ENCODE results near the gene FN1. TPM values are rescaled to one million over a fixed set of nuclear protein-coding genes. Genes with fewer than 3 reads are reported as not detected.

The FN1 gene
- total RNA-seq, 1 experiment from 2014 or later = 102 TPM

DNA sequence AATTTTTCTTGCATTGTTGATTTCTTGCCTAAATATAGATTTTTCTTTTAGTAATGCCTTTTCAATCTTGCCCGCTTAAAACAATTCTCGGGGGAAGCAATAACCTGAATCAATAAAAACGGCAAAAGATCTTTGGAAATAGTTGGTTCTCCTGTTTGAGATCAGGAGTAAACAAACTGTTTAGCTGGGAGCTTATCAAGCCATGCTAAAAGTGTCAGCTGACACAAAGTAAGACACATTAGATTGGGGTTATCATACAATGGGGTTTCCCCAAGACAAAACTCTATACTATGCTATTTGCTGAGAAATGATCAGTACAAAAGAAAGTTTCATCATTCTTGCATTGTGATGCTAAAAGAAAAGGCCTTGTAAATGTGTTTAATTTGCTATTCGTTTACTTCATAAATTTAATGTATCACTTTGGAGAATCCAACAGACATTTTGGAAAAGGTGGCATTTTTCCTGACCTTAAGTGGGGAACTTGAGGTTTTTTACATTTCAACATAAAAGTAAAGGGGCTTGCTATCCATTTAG is 77.5 kb downstream of the FN1 start:
- DNase-seq (ENCODE audit: low spot score) (no peak), ATAC-seq (no peak)
- H3K27me3 Mint-ChIP-seq (ENCODE audit: low read depth) = no peaks in the 10 kb centered on the region
- no peak overlapping the region for H3K4me3 Mint-ChIP-seq
- no peak overlapping the region for H3K27ac Mint-ChIP-seq
- ChIA-PET CTCF (no interaction called here), POLR2A (no interaction called here)
- TF ChIP-seq RORB (CRISPR knock-in tag; IDR thresholded peaks at IDR 0.05) (0 out of 2 replicates have a peak, but pooled peaks have one; percentile 18), ZNF671 (CRISPR knock-in tag; IDR thresholded peaks at IDR 0.05) (no peak)
- TF ChIP-seq, protein P1, sequence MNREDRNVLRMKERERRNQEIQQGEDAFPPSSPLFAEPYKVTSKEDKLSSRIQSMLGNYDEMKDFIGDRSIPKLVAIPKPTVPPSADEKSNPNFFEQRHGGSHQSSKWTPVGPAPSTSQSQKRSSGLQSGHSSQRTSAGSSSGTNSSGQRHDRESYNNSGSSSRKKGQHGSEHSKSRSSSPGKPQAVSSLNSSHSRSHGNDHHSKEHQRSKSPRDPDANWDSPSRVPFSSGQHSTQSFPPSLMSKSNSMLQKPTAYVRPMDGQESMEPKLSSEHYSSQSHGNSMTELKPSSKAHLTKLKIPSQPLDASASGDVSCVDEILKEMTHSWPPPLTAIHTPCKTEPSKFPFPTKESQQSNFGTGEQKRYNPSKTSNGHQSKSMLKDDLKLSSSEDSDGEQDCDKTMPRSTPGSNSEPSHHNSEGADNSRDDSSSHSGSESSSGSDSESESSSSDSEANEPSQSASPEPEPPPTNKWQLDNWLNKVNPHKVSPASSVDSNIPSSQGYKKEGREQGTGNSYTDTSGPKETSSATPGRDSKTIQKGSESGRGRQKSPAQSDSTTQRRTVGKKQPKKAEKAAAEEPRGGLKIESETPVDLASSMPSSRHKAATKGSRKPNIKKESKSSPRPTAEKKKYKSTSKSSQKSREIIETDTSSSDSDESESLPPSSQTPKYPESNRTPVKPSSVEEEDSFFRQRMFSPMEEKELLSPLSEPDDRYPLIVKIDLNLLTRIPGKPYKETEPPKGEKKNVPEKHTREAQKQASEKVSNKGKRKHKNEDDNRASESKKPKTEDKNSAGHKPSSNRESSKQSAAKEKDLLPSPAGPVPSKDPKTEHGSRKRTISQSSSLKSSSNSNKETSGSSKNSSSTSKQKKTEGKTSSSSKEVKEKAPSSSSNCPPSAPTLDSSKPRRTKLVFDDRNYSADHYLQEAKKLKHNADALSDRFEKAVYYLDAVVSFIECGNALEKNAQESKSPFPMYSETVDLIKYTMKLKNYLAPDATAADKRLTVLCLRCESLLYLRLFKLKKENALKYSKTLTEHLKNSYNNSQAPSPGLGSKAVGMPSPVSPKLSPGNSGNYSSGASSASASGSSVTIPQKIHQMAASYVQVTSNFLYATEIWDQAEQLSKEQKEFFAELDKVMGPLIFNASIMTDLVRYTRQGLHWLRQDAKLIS (CRISPR knock-in tag; IDR thresholded peaks at IDR 0.05; ENCODE audit: borderline replicate concordance) = no peak
- TF ChIP-seq, protein P2, sequence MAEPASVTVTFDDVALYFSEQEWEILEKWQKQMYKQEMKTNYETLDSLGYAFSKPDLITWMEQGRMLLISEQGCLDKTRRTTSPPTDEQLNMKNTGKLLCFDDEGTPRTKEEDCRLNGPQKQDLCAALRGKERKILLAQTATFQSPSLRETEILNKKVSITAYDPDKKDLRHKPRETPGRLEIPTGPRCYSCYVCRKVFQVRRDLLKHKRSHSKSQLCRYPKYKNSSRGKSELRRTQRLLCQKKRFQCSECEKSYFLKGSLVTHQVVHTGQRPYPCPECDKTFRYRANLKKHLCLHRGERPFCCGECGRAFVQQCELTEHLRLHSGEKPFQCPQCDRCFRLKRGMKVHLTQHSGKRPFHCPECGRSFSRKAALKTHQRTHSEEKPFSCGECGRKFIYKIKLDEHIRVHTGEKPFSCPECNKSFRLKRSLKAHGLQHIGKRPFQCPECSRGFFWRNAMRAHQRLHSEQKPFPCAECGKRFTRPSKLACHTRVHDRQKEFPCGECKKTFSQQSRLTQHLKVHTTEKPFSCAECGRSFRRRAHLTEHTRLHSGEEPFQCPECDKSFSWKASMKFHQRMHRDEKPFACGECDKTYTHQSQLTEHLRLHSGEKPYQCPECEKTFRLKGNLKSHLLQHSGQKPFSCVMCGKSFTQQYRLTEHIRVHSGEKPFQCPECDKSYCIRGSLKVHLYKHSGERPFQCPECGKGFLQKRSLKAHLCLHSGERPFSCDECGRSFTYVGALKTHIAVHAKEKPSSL (CRISPR knock-in tag; conservative IDR thresholded peaks at IDR 0.05) = no peak
- TF ChIP-seq, protein P3, sequence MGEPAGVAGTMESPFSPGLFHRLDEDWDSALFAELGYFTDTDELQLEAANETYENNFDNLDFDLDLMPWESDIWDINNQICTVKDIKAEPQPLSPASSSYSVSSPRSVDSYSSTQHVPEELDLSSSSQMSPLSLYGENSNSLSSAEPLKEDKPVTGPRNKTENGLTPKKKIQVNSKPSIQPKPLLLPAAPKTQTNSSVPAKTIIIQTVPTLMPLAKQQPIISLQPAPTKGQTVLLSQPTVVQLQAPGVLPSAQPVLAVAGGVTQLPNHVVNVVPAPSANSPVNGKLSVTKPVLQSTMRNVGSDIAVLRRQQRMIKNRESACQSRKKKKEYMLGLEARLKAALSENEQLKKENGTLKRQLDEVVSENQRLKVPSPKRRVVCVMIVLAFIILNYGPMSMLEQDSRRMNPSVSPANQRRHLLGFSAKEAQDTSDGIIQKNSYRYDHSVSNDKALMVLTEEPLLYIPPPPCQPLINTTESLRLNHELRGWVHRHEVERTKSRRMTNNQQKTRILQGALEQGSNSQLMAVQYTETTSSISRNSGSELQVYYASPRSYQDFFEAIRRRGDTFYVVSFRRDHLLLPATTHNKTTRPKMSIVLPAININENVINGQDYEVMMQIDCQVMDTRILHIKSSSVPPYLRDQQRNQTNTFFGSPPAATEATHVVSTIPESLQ (CRISPR knock-in tag; IDR thresholded peaks at IDR 0.05) = no peak
- TF ChIP-seq, protein P4, sequence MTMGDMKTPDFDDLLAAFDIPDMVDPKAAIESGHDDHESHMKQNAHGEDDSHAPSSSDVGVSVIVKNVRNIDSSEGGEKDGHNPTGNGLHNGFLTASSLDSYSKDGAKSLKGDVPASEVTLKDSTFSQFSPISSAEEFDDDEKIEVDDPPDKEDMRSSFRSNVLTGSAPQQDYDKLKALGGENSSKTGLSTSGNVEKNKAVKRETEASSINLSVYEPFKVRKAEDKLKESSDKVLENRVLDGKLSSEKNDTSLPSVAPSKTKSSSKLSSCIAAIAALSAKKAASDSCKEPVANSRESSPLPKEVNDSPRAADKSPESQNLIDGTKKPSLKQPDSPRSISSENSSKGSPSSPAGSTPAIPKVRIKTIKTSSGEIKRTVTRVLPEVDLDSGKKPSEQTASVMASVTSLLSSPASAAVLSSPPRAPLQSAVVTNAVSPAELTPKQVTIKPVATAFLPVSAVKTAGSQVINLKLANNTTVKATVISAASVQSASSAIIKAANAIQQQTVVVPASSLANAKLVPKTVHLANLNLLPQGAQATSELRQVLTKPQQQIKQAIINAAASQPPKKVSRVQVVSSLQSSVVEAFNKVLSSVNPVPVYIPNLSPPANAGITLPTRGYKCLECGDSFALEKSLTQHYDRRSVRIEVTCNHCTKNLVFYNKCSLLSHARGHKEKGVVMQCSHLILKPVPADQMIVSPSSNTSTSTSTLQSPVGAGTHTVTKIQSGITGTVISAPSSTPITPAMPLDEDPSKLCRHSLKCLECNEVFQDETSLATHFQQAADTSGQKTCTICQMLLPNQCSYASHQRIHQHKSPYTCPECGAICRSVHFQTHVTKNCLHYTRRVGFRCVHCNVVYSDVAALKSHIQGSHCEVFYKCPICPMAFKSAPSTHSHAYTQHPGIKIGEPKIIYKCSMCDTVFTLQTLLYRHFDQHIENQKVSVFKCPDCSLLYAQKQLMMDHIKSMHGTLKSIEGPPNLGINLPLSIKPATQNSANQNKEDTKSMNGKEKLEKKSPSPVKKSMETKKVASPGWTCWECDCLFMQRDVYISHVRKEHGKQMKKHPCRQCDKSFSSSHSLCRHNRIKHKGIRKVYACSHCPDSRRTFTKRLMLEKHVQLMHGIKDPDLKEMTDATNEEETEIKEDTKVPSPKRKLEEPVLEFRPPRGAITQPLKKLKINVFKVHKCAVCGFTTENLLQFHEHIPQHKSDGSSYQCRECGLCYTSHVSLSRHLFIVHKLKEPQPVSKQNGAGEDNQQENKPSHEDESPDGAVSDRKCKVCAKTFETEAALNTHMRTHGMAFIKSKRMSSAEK (CRISPR knock-in tag; IDR thresholded peaks at IDR 0.05; ENCODE audit: borderline replicate concordance) = no peak
- peaks cover 27% of the 10 kb centered on the region for H3K36me3 Mint-ChIP-seq
- no peaks in the 10 kb centered on the region for H3K9me3 Mint-ChIP-seq
- H3K4me1 Mint-ChIP-seq = peaks cover 8% of the 10 kb centered on the region; the same call in 1 of the 2 replicates

DNA sequence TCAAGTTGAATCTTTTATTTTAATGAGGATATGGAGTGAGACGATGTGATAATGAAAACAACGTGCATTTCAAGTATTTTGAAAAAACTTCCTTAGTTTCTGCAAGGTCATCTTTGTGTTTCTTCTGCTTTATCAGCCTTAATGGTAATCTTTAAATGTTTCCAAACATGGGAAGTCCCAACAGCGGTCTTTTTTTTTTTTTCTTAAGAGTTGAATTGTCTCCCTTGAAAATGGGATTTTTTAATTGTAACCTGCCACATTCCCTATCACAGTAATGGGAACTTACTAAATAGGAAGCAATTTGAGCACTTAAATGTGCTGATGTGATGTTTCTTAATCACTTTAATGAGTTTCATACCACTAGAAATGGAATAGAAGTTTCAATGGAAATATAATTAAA is 78.2 kb downstream of the FN1 start:
- ATAC-seq (no peak), DNase-seq (ENCODE audit: low spot score) (no peak)
- POLR2A ChIA-PET = no interaction called here
- Mint-ChIP-seq H3K4me1 (peaks cover 8% of the 10 kb centered on the region; the same call in 1 of the 2 replicates), H3K27me3 (ENCODE audit: low read depth) (no peaks in the 10 kb centered on the region), H3K4me3 (no peak overlapping the region), H3K9me3 (no peaks in the 10 kb centered on the region), H3K27ac (no peak overlapping the region), H3K36me3 (peaks cover 25% of the 10 kb centered on the region)
- TF ChIP-seq, protein P5, sequence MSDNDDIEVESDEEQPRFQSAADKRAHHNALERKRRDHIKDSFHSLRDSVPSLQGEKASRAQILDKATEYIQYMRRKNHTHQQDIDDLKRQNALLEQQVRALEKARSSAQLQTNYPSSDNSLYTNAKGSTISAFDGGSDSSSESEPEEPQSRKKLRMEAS (CRISPR knock-in tag; IDR thresholded peaks at IDR 0.05) = no peak
- TF ChIP-seq, protein P6, sequence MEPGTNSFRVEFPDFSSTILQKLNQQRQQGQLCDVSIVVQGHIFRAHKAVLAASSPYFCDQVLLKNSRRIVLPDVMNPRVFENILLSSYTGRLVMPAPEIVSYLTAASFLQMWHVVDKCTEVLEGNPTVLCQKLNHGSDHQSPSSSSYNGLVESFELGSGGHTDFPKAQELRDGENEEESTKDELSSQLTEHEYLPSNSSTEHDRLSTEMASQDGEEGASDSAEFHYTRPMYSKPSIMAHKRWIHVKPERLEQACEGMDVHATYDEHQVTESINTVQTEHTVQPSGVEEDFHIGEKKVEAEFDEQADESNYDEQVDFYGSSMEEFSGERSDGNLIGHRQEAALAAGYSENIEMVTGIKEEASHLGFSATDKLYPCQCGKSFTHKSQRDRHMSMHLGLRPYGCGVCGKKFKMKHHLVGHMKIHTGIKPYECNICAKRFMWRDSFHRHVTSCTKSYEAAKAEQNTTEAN (CRISPR knock-in tag; IDR thresholded peaks at IDR 0.05) = no peak
- no peak for TF ChIP-seq EMX1 (CRISPR knock-in tag; IDR thresholded peaks at IDR 0.05)
- TF ChIP-seq, protein P7, sequence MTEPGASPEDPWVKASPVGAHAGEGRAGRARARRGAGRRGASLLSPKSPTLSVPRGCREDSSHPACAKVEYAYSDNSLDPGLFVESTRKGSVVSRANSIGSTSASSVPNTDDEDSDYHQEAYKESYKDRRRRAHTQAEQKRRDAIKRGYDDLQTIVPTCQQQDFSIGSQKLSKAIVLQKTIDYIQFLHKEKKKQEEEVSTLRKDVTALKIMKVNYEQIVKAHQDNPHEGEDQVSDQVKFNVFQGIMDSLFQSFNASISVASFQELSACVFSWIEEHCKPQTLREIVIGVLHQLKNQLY (CRISPR knock-in tag; IDR thresholded peaks at IDR 0.05) = no peak
- no peak for TF ChIP-seq MXD4 (CRISPR knock-in tag; IDR thresholded peaks at IDR 0.05; ENCODE audit: borderline replicate concordance)
- no peak for TF ChIP-seq FOXP1 (CRISPR knock-in tag; IDR thresholded peaks at IDR 0.05; ENCODE audit: borderline replicate concordance)
- TF ChIP-seq CBFB (CRISPR knock-in tag; IDR thresholded peaks at IDR 0.05; ENCODE audit: low read depth) = no peak
- TF ChIP-seq, protein P8, sequence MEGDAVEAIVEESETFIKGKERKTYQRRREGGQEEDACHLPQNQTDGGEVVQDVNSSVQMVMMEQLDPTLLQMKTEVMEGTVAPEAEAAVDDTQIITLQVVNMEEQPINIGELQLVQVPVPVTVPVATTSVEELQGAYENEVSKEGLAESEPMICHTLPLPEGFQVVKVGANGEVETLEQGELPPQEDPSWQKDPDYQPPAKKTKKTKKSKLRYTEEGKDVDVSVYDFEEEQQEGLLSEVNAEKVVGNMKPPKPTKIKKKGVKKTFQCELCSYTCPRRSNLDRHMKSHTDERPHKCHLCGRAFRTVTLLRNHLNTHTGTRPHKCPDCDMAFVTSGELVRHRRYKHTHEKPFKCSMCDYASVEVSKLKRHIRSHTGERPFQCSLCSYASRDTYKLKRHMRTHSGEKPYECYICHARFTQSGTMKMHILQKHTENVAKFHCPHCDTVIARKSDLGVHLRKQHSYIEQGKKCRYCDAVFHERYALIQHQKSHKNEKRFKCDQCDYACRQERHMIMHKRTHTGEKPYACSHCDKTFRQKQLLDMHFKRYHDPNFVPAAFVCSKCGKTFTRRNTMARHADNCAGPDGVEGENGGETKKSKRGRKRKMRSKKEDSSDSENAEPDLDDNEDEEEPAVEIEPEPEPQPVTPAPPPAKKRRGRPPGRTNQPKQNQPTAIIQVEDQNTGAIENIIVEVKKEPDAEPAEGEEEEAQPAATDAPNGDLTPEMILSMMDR (IDR thresholded peaks at IDR 0.05) = no peak
- no peak for TF ChIP-seq ESRRA (CRISPR knock-in tag; IDR thresholded peaks at IDR 0.05; ENCODE audit: borderline replicate concordance)
- TF ChIP-seq MYBL2 (CRISPR knock-in tag; IDR thresholded peaks at IDR 0.05) = no peak
- TF ChIP-seq TCF7 (CRISPR knock-in tag; IDR thresholded peaks at IDR 0.05; ENCODE audit: low read depth) = no peak
- CTCF ChIA-PET = no interaction called here

All from WTC11 (cell line).